Hematopoietic multipotent progenitor cell (in vitro differentiated cells): ENCODE results near the gene HIF3A. TPM values are rescaled to one million over a fixed set of nuclear protein-coding genes. Genes with fewer than 3 reads are reported as not detected.
"Not testable (repeated sequence)": the region's sequence is repeated elsewhere in the genome, so short reads cannot be mapped to it uniquely, and the experiment has no call there.

ENCODE experiments used
- DNase-seq, 3 donors: peaks; one replicate each; pipeline ENCODE4 v3.0.0-alpha.2; 2011 to 2015; ENCODE audit warnings: low read depth in 2 of 3, low spot score in 2 of 3
- total RNA-seq: library from RNA; depleted of rRNA; stranded (reverse); fragments of >200 nt; gene quantifications from one replicate; pipeline ENCODE4 v1.2.3, GENCODE V29; 2012

HIF3A gene
- total RNA-seq, 1 donor = 0.27 TPM

DNA sequence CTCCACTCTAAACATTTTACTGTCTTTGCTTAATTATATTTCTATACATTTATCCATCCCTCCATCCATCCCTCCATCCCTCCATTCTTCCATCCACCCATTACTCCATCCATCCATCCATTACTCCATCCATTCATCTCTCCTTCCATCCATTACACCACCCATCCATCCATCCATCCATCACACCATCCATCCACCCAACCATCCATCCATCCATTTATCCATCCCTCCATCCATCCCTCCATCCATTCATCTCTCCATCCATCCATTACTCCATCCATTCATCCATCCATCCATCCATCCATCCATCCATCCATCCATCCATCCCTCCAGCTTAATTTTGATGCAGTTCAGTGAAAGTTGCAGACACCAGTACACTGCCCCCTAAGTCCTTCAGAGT lies 5.0 kb upstream of the HIF3A start:
- DNase-seq = no peak

DNA sequence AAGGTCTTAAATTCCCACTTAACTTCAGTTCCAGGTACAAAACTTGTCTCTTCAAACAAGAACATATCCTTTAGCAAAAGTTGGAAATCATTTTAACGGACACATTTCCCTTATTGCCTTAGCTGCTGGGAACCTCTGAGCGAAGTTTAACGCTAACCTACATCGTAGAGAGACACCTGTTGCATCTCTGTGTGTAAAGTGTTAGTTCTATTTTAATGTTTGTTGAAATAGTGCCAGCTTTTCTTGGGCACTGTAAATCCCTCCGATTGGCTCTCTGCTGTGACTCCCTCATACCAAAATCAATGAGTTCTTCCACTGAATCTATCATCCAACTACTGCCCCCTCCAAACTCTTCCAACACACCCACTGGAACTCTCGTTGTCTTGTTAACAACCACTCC lies 2.3 kb upstream of the HIF3A start:
- no peak for DNase-seq

DNA sequence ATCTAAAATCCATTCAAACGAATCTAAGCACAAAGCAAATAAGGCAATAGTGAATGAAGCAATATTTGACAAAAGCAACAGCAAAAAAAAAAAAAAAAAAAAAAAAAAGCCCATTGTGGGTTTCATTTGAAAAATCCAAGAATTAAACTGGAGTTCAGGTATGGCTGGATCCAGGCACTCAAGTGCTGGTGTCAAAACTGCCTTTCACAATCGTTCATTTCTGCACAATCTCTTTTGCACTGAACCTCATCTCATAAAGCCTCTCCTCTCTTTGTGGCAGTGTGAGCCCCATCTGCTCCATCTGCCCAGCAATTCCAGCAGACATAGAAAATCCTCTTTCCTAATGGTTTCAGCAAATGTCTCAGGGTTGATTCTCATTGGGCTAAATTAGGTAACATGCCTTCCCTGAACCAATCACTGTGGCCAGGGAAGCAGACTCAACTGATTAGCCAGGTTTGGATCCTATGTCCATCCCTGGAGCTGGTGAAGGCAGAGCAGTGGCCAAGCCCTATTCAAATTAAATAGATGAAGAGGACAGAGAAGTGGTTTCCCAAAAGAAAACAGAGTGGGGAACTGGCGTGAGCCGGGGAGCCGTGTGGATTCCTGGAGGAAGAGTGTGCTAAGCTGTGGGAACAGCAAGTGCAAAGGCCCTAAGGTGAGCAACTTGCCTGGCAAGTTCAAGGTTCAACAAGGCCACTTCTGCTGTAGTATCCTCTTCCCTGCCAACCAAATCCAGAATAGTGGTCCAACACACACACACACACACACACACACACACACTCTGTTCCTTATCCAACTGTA lies 1.2 kb upstream of the HIF3A start:
- DNase-seq = no peak

DNA sequence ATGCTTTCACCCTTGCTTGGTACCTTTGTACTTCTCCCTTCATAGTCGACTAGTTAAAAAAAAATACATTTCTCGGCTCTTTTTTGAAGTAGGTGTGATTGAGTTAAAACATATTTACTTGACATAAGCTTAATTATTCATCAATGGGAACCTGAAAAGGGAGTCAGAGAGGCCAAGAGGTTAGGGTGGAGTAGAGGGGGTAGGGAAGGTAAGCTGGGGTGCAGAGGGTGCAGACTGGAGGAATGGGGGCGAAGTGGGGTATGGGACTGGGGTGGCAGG lies 701 bp upstream of the HIF3A start:
- DNase-seq = no peak

DNA sequence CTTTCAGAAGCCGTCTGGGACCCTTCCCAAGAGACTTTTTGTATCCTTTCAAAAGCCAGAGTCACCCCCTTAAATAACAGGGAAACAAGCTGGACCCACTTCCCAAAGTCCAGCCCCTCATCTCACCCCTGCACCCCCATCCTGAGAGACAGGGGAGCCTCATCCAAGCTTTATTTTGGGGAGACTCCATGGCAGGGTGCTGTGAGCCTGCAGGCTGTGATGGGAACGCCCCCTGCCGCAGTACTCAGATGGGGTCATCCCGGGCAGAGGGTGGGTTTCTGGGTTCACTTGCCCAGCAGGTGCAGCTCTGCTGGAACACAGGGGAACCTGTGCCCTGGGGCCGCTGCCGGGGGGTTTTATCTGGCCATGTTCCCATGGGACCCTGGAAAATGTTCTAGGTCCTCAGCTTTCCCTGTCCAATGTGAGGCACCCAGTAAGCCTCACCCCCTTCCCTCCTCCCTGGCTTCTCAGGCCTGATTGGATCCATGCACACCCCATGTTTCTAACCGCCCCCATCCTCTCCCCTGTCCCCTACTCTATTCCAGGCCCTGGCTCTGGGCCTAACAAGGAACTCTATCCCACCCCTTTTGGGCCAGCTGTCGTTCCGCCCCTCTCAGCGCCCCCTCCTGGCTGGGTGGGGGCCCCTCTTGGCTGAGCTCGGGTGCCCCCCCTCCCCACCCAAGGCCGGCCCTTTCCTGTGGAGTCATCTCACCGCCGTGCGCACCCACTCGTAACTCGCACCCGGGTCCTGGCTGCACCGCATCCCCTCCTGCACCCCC lies 1.0 kb downstream of the HIF3A start:
- DNase-seq = peak in 1 of 3 donors; percentile 10

DNA sequence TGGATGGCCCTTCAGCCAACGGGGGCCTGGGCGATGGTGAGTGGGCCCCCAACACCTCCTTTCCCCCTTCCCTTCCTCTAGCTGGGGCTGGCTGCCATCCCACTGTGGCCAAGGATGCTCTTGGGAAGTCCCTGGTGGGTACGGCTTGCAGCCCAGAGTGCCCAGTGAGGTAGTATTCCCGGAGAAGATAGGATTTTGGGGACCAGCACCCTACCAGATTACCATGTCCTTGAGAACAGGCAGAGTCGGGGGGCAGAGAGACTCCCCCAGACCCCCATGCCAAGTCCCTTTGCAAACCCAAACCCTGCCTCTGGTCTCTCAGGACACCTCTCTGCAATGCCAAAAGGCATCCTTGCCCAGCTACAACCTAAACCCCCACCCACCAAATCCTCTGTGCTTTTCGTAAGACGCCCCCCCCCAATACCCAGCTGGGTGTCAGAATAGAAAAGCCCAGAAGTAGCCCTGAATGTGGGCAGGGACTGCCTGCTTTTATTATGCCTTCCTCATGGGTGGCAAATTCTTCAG lies 1.7 kb downstream of the HIF3A start:
- DNase-seq = no peak

DNA sequence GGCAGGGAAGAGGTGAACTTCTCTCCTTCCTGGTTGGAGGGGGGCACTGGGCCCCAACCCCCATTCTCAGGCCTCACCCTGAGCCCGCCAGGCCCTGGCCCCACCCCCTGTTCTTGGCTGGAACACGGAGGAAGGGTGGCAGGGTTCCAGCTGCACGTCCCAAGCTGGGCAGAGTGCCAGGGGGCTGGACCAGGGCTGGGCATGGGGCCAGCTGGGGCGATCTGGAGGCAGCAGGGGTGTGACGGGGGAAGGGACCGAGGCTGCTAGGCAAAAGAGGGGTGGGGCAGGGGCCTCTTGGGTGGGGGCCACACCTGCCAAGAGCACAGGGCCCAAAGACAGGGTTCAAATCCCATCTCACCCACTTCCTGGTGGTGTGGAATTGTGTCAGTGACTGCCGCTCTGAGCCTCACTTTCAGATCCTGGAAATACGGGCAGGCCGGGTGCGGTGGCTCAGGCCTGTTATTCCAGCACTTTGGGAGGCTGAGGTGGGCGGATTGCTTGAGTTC lies 2.2 kb downstream of the HIF3A start:
- DNase-seq = peak in 2 of 3 donors; percentile 70 to 80

DNA sequence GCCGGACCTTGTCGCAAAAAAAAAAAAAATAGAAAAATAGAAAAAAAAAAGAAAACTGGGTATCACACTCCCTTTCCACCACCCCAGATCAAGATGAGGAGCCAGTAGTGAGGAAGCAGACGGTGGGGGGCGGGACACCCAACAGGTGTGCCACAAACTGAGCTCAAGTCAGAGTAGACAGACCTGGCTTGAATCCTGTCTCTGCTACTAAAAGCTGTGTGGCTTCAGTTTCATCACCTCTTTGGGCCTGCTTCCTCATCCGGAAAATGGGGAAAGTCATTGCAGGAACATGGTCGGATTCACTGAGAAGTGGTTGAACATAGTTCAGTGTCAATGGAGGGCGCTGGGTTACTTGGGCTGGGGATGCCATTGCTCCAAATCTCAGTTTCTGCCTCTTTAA lies 2.9 kb downstream of the HIF3A start:
- DNase-seq = no peak

DNA sequence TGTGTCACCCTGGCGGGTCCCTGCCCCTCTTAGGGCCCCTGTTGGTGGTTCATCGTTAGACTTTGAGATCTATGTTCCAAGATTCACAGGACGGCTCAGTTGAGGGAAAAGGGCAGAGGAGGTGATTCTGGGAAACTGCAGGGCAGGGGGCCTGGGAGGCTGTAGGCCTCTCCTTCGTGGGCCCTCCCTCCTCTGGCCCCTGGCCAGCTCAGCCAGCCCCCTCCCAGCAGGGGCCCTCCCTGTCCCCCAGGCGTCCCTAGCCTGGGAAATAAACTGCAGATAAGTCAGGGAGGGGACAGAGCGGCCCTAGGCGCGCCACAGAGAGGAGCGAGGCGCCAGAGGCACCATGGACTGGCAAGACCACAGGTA lies 6.5 kb downstream of the HIF3A start:
- DNase-seq = no peak

DNA sequence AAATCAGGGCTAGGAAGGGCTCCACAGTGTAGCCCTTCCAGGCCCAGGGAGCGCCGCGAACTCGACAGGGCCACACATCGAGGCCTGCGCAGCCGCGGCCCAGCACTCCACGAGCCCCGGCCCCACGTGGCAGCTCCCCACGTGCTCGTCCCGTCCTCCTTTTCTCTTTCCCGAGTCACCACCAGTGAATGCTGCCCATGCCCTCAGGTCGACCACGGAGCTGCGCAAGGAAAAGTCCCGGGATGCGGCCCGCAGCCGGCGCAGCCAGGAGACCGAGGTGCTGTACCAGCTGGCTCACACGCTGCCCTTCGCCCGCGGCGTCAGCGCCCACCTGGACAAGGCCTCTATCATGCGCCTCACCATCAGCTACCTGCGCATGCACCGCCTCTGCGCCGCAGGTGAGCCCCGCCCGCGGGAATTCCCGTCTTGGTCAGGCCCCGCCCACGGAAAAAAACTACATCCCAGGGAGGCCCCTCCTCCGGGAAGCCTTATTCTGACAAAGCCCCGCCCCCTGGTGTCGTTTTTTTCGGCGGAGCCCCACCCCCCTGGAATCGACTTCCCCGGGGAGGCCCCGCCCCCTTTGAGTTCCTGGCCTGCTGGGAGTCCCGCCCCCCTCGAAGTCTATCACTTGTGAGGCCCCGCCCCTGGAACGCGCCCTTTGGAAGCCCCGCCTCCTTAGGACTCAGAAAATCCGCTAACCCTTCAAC lies 7.0 kb downstream of the HIF3A start:
- DNase-seq = no peak

DNA sequence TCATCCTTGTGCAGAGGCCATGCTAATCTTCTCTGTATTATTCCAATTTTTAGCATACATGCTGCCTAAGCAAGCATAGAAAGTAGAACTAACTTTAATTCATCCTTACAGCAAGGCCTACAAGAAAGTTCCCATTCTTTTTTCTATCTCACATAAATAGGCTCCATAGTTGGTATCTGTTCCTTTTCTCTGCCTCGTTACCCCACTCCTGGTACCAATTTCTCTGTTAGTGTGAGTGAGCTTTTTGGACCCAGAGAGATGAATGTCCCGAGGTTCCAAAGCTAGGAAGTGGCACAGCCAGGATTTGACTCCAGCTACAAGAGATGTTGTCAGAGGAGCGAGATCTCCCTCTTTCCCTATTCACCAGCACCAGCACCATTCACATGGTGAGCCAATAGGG lies 9.7 kb downstream of the HIF3A start:
- DNase-seq = no peak

DNA sequence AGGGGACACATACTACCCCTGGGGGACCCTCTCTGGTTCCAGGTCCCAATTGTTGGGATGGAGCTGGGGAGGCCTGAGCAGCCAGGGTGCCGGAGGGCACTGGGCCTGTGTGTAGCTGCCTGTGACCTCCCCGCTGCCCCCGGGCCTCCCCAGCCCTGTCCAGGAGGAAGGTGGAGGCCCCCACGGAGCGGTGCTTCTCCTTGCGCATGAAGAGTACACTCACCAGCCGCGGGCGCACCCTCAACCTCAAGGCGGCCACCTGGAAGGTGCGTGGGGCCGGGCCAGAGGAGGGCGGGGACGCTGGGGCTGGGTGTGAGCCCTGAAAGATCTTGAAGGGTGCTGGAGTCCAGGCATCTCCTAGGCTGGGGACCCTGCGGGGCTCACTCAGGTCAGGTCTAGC lies 11.7 kb downstream of the HIF3A start:
- DNase-seq = no peak

DNA sequence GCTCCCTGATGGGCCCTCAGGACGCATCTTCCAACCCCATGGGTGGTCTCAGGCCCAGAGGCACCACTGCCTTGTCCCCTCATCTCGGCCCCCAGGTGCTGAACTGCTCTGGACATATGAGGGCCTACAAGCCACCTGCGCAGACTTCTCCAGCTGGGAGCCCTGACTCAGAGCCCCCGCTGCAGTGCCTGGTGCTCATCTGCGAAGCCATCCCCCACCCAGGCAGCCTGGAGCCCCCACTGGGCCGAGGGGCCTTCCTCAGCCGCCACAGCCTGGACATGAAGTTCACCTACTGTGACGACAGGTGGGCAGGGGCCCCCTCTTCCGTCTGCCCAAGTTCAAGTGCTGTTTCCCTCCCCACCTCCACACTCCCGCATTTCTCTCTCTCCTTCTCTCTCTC lies 12.2 kb downstream of the HIF3A start:
- DNase-seq = no peak

DNA sequence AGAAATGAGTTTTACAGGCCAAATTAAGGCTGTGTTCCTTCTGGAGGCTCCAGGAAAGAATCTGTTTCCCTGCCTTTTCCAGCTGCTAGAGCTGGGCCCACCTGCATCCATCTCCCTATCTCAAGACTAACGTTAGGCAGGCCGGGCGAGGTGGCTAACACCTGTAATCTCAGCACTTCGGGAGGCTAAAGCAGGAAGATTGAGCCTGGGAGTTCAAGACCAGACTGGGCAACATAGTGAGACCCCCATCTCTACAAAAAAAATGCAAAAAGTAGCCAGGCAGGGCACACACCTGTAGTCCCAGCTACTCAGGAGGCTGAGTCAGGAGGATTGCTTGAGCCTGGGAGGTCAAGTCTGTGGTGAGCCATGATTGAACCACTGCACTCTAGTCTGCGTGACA lies 14.6 kb downstream of the HIF3A start:
- DNase-seq = no peak

DNA sequence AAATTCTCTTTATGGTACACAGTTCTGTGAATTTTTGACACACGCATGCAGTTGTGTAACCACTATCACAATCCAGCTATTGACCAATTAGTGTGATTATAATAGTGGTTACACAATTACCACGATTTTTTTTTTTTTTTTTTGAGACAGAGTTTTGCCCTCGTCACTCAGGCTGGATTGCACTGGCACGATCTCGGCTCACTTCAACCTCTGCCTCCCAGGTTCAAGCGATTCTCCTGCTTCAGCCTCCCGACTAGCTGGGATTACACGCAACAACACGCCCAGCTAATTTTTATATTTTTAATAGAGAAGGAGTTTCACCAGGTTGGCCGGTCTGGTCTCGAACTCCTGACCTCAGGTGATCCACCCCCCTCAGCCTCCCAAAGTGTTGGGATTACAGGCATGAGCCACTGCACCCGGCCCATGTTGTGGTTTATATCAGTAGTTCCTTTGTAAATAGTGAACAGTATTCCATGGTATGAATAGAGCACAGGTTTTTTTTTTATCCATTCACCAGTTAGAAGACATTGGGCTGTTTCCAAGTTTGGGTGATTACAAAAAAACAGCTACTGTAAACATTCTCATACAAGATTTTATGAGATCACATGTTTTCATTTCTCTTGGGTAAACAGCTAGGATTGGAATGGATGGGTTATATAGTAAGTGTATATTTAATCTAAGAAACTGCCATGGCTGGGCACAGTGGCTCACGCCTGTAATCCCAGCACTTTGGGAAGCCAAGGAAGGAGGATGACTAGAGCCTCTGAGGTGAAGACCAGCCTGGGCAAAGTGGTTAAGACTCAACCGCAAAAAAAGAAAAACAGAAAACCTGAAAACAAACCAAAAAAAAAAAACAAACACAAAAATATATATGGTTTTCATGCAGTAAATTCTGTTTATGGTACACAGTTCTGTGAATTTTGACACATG lies 17.0 kb downstream of the HIF3A start:
- not testable (repeated sequence) for DNase-seq

DNA sequence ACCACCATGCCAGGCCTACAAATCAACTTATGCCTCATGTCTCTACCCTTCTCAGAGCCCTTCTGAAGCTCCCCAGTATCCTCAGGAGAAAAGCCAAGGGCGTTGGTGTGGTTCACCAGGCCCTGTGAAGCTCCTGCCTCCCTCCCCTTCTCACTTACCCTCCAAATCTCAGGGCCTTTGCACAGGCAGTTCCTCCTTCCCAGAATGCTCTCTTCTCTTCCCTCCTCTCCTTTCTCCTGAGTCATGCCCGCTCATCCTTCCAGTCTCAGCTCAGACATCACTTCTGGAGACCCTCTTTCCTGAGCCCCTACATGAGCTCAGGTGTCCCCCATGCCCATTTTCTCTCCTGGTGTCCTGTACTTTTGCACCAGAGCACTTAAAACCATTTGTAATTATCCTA lies 20.5 kb downstream of the HIF3A start:
- DNase-seq = no peak

DNA sequence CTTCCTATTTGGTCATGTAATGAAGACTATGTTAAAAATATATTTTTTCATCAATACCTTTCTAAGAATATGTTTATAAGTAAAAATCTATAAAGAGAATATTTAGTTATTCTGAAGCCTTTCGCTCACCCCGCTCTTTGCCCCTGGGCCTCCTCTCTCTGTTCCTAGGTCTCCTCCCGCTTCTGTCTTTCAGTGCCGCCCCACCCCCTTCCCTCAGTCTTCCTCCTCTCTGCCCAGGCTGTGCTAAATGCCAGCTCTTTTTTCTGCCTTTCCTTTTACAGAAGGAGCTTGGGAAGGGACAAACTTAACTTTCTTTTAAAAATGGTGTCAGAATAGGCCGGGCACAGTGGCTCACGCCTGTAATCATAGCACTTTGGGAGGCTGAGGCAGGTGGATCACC lies 22.8 kb downstream of the HIF3A start:
- no peak for DNase-seq

DNA sequence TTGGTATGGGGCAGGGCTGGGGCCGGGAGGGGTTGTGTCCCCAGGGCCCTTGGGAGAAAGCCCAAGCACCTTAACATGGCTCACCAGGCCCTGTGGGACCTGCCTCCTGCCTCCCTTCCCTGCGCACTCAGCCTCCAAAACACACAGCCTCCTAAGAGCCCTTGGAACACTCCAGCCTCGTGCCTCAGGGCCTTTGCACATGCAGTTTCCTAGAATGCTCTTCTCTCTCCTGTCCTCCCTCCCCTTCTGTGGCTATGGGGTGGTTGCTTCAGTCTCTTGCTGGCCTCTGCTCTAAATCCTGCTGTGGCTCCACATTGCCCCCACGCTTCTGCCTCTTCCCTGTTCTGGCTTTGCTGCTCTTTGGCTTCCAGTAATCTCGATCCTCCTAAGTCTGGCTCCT lies 23.7 kb downstream of the HIF3A start:
- DNase-seq = no peak

DNA sequence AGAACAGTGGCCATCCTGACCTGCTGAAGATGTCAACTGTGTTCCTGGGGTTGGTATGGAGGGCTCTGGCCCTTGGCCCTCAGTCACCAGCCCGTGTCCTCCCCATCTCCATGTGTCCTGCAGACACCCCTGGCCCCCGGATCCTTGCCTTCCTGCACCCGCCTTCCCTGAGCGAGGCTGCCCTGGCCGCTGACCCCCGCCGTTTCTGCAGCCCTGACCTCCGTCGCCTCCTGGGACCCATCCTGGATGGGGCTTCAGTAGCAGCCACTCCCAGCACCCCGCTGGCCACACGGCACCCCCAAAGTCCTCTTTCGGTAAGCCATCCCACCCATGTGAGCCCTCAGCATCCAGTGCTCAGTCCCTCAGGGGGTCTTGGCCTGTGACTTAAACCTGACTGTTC lies 24.8 kb downstream of the HIF3A start:
- DNase-seq = no peak

DNA sequence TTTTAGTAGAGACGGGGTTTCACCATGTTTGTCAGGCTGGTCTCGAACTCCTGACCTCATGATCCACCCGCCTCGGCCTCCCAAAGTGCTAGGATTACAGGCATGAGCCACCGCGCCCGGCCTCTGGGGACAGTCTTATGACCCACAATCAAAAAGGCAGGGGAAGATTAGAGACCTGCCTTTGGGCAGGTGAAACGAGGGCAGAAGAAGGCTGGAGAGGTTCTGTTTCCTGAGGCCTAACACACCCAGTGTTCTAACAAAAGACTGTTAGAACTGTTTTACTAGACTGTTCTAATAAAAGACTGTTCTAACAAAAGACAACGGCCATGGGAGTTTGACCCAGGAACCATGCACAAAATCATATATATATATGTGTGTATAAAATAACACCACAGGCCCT lies 26.4 kb downstream of the HIF3A start:
- DNase-seq = not testable (repeated sequence)
